CD8-positive, alpha-beta memory T cell (primary cell): ENCODE data around the gene KCTD7. TPM values are rescaled to one million over a fixed set of nuclear protein-coding genes. Genes with fewer than 3 reads are reported as not detected.
A peak's percentile ranks its signal among the peaks of the same experiment; 100 is the strongest.
"Not testable (repeated sequence)": the region's sequence is repeated elsewhere in the genome, so short reads cannot be mapped to it uniquely, and the experiment has no call there.

Experiments
- CTCF ChIA-PET: fragments of 350-600 bp; sonication (Branson Sonifier 250); formaldehyde crosslinking; loops from one replicate; lab custom pipeline; 2021; ENCODE audit warnings: antibody characterized with exemption; lab: Charles Lee
- POLR2A ChIA-PET: fragments of 350-600 bp; sonication (Branson Sonifier 250); formaldehyde crosslinking; loops from one replicate; lab custom pipeline; 2021; ENCODE audit warnings: antibody characterized with exemption; lab: Charles Lee
- DNase-seq, 5 donors: peaks; one replicate each; pipeline versions ENCODE4 v3.0.0 to v3.0.0-alpha.2; 2020 to 2022; ENCODE audit warnings: mixed read lengths in 1 of 5
- H3K27ac ChIP-seq: one replicate; pipeline ENCODE4 v1.7.0; 2013; ENCODE audit warnings: low read depth, mild to moderate bottlenecking, low read length, moderate library complexity
- H3K27me3 ChIP-seq: 2 replicates; pipeline ENCODE4 v1.7.0; 2013; ENCODE audit warnings: low read length, mild to moderate bottlenecking; ENCODE audit not compliant: insufficient read depth, poor library complexity, severe bottlenecking
- H3K36me3 ChIP-seq: 2 replicates; pipeline ENCODE4 v1.7.0; 2013; ENCODE audit warnings: mild to moderate bottlenecking, low read length, moderate library complexity; ENCODE audit not compliant: insufficient read depth
- H3K4me1 ChIP-seq: 2 replicates; pipeline ENCODE4 v1.7.0; 2013; ENCODE audit warnings: mild to moderate bottlenecking, low read length, moderate library complexity; ENCODE audit not compliant: insufficient read depth
- H3K4me3 ChIP-seq: 2 replicates; pipeline ENCODE4 v1.7.0; 2013; ENCODE audit warnings: mild to moderate bottlenecking, low read length
- H3K9me3 ChIP-seq: 2 replicates; pipeline ENCODE4 v1.7.0; 2013; ENCODE audit warnings: mild to moderate bottlenecking, low read length
- H3K27ac Mint-ChIP-seq, 8 donors: one replicate each; pipeline ENCODE4 v1.8.0; 2020 to 2021; ENCODE audit warnings: mixed read lengths in 8 of 8, mild to moderate bottlenecking in 6 of 8, inconsistent platforms in 3 of 8, moderate library complexity in 3 of 8
- H3K27me3 Mint-ChIP-seq, 2 donors: one replicate each; pipeline ENCODE4 v1.8.0; 2020 to 2021; ENCODE audit warnings: mixed read lengths in 2 of 2, mild to moderate bottlenecking in 1 of 2, moderate library complexity in 1 of 2
- H3K36me3 Mint-ChIP-seq, 3 donors: one replicate each; pipeline ENCODE4 v1.8.0; 2020 to 2021; ENCODE audit warnings: mixed read lengths in 3 of 3, inconsistent platforms in 1 of 3, mild to moderate bottlenecking in 1 of 3
- H3K4me1 Mint-ChIP-seq, 3 donors: one replicate each; pipeline ENCODE4 v1.8.0; 2020 to 2021; ENCODE audit warnings: mixed read lengths in 3 of 3, inconsistent platforms in 1 of 3, mild to moderate bottlenecking in 1 of 3
- H3K4me3 Mint-ChIP-seq, 7 donors: one replicate each; pipeline ENCODE4 v1.8.0; 2020 to 2021; ENCODE audit warnings: mixed read lengths in 7 of 7, mild to moderate bottlenecking in 6 of 7, moderate library complexity in 4 of 7, inconsistent platforms in 2 of 7
- H3K9me3 Mint-ChIP-seq, 5 donors: one replicate each; pipeline ENCODE4 v1.8.0; 2020 to 2022; ENCODE audit warnings: mixed read lengths in 5 of 5, mild to moderate bottlenecking in 3 of 5, moderate library complexity in 2 of 5, inconsistent platforms in 1 of 5
- polyA plus RNA-seq: library from polyadenylated mRNA; unstranded; fragments of 300-500 nt; fragmentation: Illumina TruSeq; gene quantifications from one replicate; pipeline ENCODE4 v1.2.3, GENCODE V29; 2021
- total RNA-seq, 2 experiments: library from RNA; stranded (reverse); gene quantifications; one replicate each; pipeline ENCODE4 v1.2.3, GENCODE V29; 2021

Gene KCTD7
- total and polyA plus RNA-seq, 3 experiments from 2014 or later: 11.6 to 17.1 (median 12.5) TPM

- Histone ChIP-seq H3K36me3 (no peaks in the 10 kb centered on the region), H3K4me1 (no peaks in the 10 kb centered on the region), H3K9me3 (no peaks in the 10 kb centered on the region), H3K27me3 (no peaks in the 10 kb centered on the region), H3K4me3 (no peak overlapping the region), H3K27ac (no peak overlapping the region)
- no peaks in the 10 kb centered on the region for H3K4me1 Mint-ChIP-seq
- ChIA-PET POLR2A (no interaction called here), CTCF (no interaction called here)
- DNase-seq: no peak
- no peaks in the 10 kb centered on the region for H3K36me3 Mint-ChIP-seq
- no peaks in the 10 kb centered on the region for H3K27me3 Mint-ChIP-seq
- peak overlapping the region in 1 of 8 donors; percentile 83 for H3K27ac Mint-ChIP-seq
- H3K4me3 Mint-ChIP-seq: no peak overlapping the region
- H3K9me3 Mint-ChIP-seq: no peaks in the 10 kb centered on the region
These were observed 24.5 kb upstream of the KCTD7 start for GRCh38 chr7:66604198-66604597.

DNA sequence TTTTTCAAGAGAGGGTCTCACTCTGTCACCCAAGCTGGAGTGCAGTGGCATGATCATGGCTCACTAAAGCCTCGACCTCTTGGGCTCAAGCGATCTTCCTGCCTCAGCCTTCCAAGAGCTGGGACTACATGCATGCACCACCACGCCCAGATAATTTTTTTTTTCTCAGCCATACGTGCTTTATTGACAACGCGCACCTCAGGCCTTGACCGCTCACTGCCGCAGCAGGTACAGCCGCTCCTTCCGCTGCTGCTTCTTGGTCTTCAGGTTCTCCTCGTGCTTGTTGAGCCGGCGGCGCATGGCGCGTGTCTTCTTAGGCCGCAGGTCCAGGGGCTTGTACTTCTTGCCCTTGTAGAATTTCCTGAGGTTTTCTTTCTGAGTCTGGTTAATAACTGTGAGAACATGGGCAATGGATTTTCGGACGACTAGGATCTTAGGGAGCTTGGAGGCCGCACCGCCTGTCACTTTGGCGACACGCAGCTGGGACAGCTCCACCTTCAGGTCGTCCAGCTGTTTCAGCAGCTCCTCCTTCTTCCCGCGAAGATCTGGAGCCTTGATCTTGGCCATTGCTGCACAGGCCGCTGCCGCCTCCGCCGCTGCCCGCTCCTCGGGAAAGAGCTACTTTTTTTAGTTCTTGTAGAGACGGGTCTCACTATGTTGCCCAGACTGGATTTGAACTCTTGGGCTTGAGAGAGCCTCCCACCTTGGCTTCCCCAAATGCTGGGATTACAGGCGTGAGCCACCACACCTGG lies 22.0 kb upstream of the KCTD7 start:
- DNase-seq, H3K9me3 ChIP-seq, H3K36me3 ChIP-seq, H3K9me3 Mint-ChIP-seq, H3K4me1 Mint-ChIP-seq, H3K27me3 ChIP-seq, H3K4me1 ChIP-seq, H3K4me3 Mint-ChIP-seq, POLR2A ChIA-PET, H3K4me3 ChIP-seq, H3K27me3 Mint-ChIP-seq, H3K36me3 Mint-ChIP-seq, H3K27ac ChIP-seq: not testable (repeated sequence)
- H3K27ac Mint-ChIP-seq: peak overlapping the region in 1 of 8 donors; percentile 28
- CTCF ChIA-PET: interaction anchor here (0.7 to 0.8 kb wide), 2 partner anchors 14 to 54 kb away, joined by 3 read pairs; no protein-coding TSS in a partner anchor

DNA sequence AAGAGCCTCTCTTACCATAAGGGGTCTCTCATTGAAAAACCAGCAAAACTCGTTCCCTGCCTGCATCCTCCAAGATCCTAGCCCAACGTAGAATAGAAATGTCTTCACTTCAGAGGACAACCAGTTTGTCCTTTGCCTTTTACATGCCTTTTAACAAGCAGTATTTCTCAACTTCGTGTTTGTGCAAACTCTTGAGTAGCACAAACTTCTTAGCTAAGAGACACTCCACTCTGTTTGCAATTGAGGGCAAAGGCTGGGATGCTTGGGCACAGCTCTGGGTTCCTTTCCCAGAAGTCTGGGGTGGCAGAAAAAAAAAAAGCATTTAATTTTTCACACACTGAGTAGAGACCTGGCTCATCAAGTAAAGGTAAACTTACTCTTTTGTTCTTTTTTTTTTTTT lies 19.5 kb upstream of the KCTD7 start:
- H3K4me3 ChIP-seq: no peak overlapping the region
- no peak overlapping the region for H3K4me3 Mint-ChIP-seq
- no peaks in the 10 kb centered on the region for H3K27me3 ChIP-seq
- no peaks in the 10 kb centered on the region for H3K36me3 ChIP-seq
- no peaks in the 10 kb centered on the region for H3K4me1 Mint-ChIP-seq
- POLR2A ChIA-PET: interaction anchor here (0.6 kb wide), 1 partner anchor 140 kb away, joined by 8 read pairs; no protein-coding TSS in a partner anchor
- no peak overlapping the region for H3K27ac ChIP-seq
- peaks cover 0 to 2% (median 0%) of the 10 kb centered on the region in 3 donors for H3K36me3 Mint-ChIP-seq
- DNase-seq: no peak
- H3K9me3 ChIP-seq: no peaks in the 10 kb centered on the region
- H3K27me3 Mint-ChIP-seq: no peaks in the 10 kb centered on the region
- no peaks in the 10 kb centered on the region for H3K4me1 ChIP-seq
- H3K9me3 Mint-ChIP-seq: no peaks in the 10 kb centered on the region
- CTCF ChIA-PET: no interaction called here
- peak overlapping the region in 1 of 8 donors; percentile 26 for H3K27ac Mint-ChIP-seq

- H3K36me3 ChIP-seq, POLR2A ChIA-PET, H3K36me3 Mint-ChIP-seq, H3K27ac Mint-ChIP-seq, H3K4me3 Mint-ChIP-seq, H3K27ac ChIP-seq, H3K27me3 ChIP-seq, H3K4me1 Mint-ChIP-seq, CTCF ChIA-PET, H3K4me1 ChIP-seq, H3K9me3 ChIP-seq, H3K9me3 Mint-ChIP-seq, DNase-seq, H3K27me3 Mint-ChIP-seq, H3K4me3 ChIP-seq: not testable (repeated sequence)
These were observed 14.1 kb upstream of the KCTD7 start for GRCh38 chr7:66614596-66614995.

DNA sequence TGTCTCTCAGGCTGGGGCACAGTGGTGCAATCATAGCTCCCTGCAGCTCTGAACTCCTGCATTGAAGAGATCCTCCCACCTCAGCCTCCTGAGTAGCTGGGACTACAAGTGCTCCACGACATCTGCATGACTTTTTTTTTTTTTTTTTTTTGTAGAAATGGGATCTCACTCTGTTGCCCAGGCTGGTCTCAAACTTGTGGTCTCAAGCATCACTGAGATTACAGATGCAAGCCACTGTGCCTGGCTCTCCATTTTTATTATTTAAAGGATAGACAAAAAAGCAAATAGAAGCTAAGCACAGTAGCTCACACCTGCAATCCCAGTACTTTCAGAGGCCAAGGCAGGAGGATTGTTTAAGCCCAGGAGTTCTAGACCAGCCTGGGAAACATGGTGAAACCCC lies 13.0 kb upstream of the KCTD7 start:
- H3K4me1 ChIP-seq: no peaks in the 10 kb centered on the region
- DNase-seq: no peak
- ChIA-PET POLR2A (interaction anchor here (0.6 to 0.7 kb wide), 2 partner anchors 62 to 283 kb away, joined by 4 to 5 read pairs; no protein-coding TSS in a partner anchor), CTCF (no interaction called here)
- Mint-ChIP-seq H3K9me3 (no peaks in the 10 kb centered on the region), H3K27me3 (no peaks in the 10 kb centered on the region), H3K36me3 (peaks cover 0 to 1% (median 0%) of the 10 kb centered on the region in 3 donors), H3K4me3 (no peak overlapping the region), H3K4me1 (no peaks in the 10 kb centered on the region), H3K27ac (no peak overlapping the region)
- no peak overlapping the region for H3K4me3 ChIP-seq
- no peaks in the 10 kb centered on the region for H3K36me3 ChIP-seq
- no peaks in the 10 kb centered on the region for H3K9me3 ChIP-seq
- H3K27ac ChIP-seq: no peak overlapping the region
- no peaks in the 10 kb centered on the region for H3K27me3 ChIP-seq

- no peak overlapping the region for H3K4me3 Mint-ChIP-seq
- no peaks in the 10 kb centered on the region for H3K27me3 Mint-ChIP-seq
- H3K4me1 Mint-ChIP-seq: no peaks in the 10 kb centered on the region
- H3K36me3 Mint-ChIP-seq: no peaks in the 10 kb centered on the region
- Histone ChIP-seq H3K4me1 (no peaks in the 10 kb centered on the region), H3K36me3 (no peaks in the 10 kb centered on the region), H3K27me3 (no peaks in the 10 kb centered on the region), H3K9me3 (no peaks in the 10 kb centered on the region), H3K4me3 (no peak overlapping the region), H3K27ac (no peak overlapping the region)
- peak overlapping the region in 1 of 8 donors; percentile 54 for H3K27ac Mint-ChIP-seq
- no peaks in the 10 kb centered on the region for H3K9me3 Mint-ChIP-seq
- POLR2A ChIA-PET: no interaction called here
- CTCF ChIA-PET: no interaction called here
- no peak for DNase-seq
These were observed 11.4 kb upstream of the KCTD7 start for GRCh38 chr7:66617295-66617694.

DNA sequence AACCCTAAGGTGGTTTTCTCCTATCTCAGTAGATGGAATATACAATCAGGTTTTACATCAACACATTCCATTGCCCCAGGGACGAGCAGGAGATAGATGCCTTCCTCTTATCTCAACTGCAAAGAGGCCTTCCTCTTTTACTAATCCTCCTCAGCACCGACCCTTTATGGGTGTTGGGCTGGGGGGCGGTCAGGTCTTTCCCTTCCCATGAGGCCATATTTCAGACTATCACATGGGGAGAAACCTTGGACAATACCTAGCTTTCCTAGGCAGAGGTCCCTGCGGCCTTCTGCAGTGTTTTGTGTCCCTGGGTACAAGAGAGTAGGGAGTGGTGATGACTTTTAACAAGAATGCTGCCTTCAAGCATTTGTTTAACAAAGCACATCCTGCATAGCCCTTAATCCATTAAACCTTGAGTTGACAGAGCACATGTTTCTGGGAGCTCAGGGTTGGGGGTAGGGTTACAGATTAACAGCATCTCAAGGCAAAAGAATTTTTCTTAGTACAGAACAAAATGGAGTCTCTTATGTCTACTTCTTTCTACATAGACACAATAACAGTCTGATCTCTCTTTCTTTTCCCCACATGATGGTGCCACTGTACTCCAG lies 9.2 kb upstream of the KCTD7 start:
- H3K9me3 ChIP-seq, H3K27ac Mint-ChIP-seq, H3K9me3 Mint-ChIP-seq, H3K4me1 ChIP-seq, H3K4me3 Mint-ChIP-seq, POLR2A ChIA-PET, H3K4me3 ChIP-seq, H3K27me3 Mint-ChIP-seq, DNase-seq, H3K27me3 ChIP-seq, H3K36me3 Mint-ChIP-seq, H3K36me3 ChIP-seq, CTCF ChIA-PET, H3K4me1 Mint-ChIP-seq, H3K27ac ChIP-seq: not testable (repeated sequence)

DNA sequence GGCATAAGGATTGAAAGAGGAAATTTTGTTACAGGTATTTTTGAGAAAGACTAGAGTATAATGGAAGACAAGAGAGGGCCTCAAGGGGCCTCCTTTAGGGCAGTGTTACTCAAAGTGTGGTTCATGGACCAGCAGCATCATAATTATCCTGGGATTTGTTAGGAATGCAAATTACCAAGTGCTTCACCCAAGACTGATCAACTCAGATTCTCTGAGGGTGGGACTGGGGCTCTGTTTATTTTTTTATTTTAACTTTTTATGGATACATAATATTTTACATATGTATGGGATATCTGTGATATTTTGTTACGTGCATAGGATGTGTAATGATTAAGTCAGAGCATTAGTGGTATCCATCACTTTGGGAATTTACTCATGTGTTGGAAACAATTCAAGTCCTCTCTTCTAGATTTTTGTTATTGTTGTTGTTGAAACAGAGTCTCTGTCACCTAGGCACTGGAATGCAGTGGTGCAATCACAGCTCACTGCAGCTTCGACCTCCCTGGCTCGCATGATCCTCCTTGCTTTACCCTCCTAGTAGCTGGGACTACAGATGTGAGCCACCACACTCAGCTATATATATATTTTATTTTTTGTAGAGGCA lies 2.2 kb upstream of the KCTD7 start:
- peak overlapping the region in 6 of 7 donors; percentile 41 to 91 (median 81) for H3K4me3 Mint-ChIP-seq
- H3K27ac ChIP-seq: no peak overlapping the region
- peak overlapping the region in 4 of 8 donors; percentile 26 to 97 (median 60) for H3K27ac Mint-ChIP-seq
- H3K36me3 ChIP-seq: no peaks in the 10 kb centered on the region
- H3K36me3 Mint-ChIP-seq: peaks cover 0 to 8% (median 0%) of the 10 kb centered on the region in 3 donors
- H3K9me3 ChIP-seq: no peaks in the 10 kb centered on the region
- no peak overlapping the region for H3K4me3 ChIP-seq
- H3K4me1 ChIP-seq: peaks cover 25% of the 10 kb centered on the region
- no peaks in the 10 kb centered on the region for H3K9me3 Mint-ChIP-seq
- peaks cover 0 to 3% of the 10 kb centered on the region in 2 donors for H3K27me3 Mint-ChIP-seq
- POLR2A ChIA-PET: interaction anchor here (3.1 kb wide), 1 partner anchor 133 kb away, joined by 12 read pairs; no protein-coding TSS in a partner anchor
- no peak for DNase-seq
- H3K4me1 Mint-ChIP-seq: peaks cover 25 to 32% (median 26%) of the 10 kb centered on the region in 3 donors
- CTCF ChIA-PET: no interaction called here
- no peaks in the 10 kb centered on the region for H3K27me3 ChIP-seq
